Spleen (tissue), 11 donors: ENCODE results near the gene ENTPD5. TPM values are rescaled to one million over a fixed set of nuclear protein-coding genes. Genes with fewer than 3 reads are reported as not detected.

Experiments used
- DNase-seq: peaks from one replicate; pipeline ENCODE4 v3.0.0-alpha.2; 2020
- H3K27ac ChIP-seq, 8 donors: fragments of 200-600 bp; sonication (generic) in 7 of 8; 1 replicate in 4 of 8; 2 replicates in 4 of 8; pipeline versions ENCODE4 v1.5.0 to v1.8.0; 2016 to 2021; ENCODE audit warnings: inconsistent platforms in 4 of 8, mild to moderate bottlenecking in 4 of 8, moderate library complexity in 1 of 8
- H3K27me3 ChIP-seq, 7 donors: fragments of 200-600 bp; sonication (generic) in 6 of 7; replicated peaks in 1 of 7; 1 replicate in 4 of 7; 2 replicates in 3 of 7; pipeline versions ENCODE4 v1.5.0 to v1.8.0; 2016 to 2021; ENCODE audit warnings: inconsistent platforms in 3 of 7, mild to moderate bottlenecking in 1 of 7
- H3K36me3 ChIP-seq, 6 donors: fragments of 200-600 bp; sonication (generic) in 5 of 6; 1 replicate in 4 of 6; 2 replicates in 2 of 6; pipeline versions ENCODE4 v1.5.0 to v1.8.0; 2016 to 2021; ENCODE audit warnings: inconsistent platforms in 2 of 6
- H3K4me1 ChIP-seq, 6 donors: fragments of 200-600 bp; sonication (generic) in 5 of 6; 1 replicate in 3 of 6; 2 replicates in 3 of 6; pipeline versions ENCODE4 v1.5.0 to v1.8.0; 2016 to 2021; ENCODE audit warnings: inconsistent platforms in 3 of 6
- H3K4me3 ChIP-seq, 8 donors: fragments of 200-600 bp; sonication (generic) in 7 of 8; 1 replicate in 4 of 8; 2 replicates in 4 of 8; pipeline versions ENCODE4 v1.5.0 to v1.8.0; 2016 to 2021; ENCODE audit warnings: inconsistent platforms in 4 of 8, mild to moderate bottlenecking in 4 of 8, moderate library complexity in 2 of 8
- H3K9me3 ChIP-seq, 8 donors: fragments of 200-600 bp; sonication (generic) in 7 of 8; 1 replicate in 4 of 8; 2 replicates in 4 of 8; pipeline versions ENCODE4 v1.5.0 to v1.8.0; 2016 to 2021; ENCODE audit warnings: inconsistent platforms in 4 of 8
- POLR2A ChIP-seq, 3 donors: fragments of 450-650 bp; IDR thresholded peaks; one replicate each; pipeline ENCODE4 v1.5.1; 2017; ENCODE audit warnings: antibody characterized with exemption in 3 of 3, mild to moderate bottlenecking in 1 of 3
- POLR2AphosphoS5 ChIP-seq, 3 donors: sonication (generic); formaldehyde crosslinking; IDR thresholded peaks; one replicate each; pipeline ENCODE4 v1.5.1; 2017; ENCODE audit warnings: antibody characterized with exemption in 3 of 3
- WGBS, 5 donors: extraction: QIAGEN DNeasy Blood & Tissue Kit in 3 of 5; methylation state at CpG; one replicate each; pipeline versions ENCODE4 v1.1.5 to v1.1.7; 2013 to 2018; 5-methylcytosine and 5-hydroxymethylcytosine counted together
- intact Hi-C: fragments of 100-400 bp; cut with DNase I; formaldehyde crosslinking; loops from one replicate; pipeline ENCODE4 v1.15.0; 2023; ENCODE audit warnings: low total_unique reads
- polyA plus RNA-seq, 3 donors: library from polyadenylated mRNA; stranded (reverse); fragments of 200-250 nt; gene quantifications; one replicate each; pipeline ENCODE4 v1.2.1, GENCODE V29; 2013
- total RNA-seq, 7 donors: library from RNA; depleted of rRNA in 3 of 7; stranded (reverse); fragments of >200 nt in 3 of 7; fragmentation: NEBNext Ultra II Directional in 4 of 7; extraction: Animal tissue kit (Norgen Biotek cat#: 25700) in 4 of 7; gene quantifications; one replicate each; pipeline versions ENCODE4 v1.1.0 to v1.2.1, GENCODE V29; 2016 to 2021
- TF ChIP-seq, protein P1 (sequence below), 11 experiments: fragments of 200-600 bp in 7 of 11; fragments of 450-650 bp in 4 of 11; sonication (generic) in 4 of 11; IDR thresholded peaks in 8 of 11; conservative IDR thresholded peaks in 3 of 11; 1 replicate in 7 of 11; 2 replicates in 4 of 11; pipeline versions ENCODE4 v1.4.0 to v1.8.0; 2016 to 2021; ENCODE audit warnings: antibody characterized with exemption in 11 of 11, inconsistent platforms in 4 of 11, mild to moderate bottlenecking in 1 of 11
- donor health status: healthy with polysubstance abuse.
- donor health status: DM: no; HTN: no; CAD: no; lungs with moderate emphysema.
- donor health status: DM: no; HTN: no; CAD: no.
- donor health status: Bipolar disorder and iron deficiency.
- donor health status: healthy.
- donor health status: DM: no; HTN: no; CAD: no.
- donor health status: DM: yes; HTN: yes; CAD: no.

Gene ENTPD5
- total and polyA plus RNA-seq, 10 donors: 2.9 to 13.9 (median 7.6) TPM

DNA sequence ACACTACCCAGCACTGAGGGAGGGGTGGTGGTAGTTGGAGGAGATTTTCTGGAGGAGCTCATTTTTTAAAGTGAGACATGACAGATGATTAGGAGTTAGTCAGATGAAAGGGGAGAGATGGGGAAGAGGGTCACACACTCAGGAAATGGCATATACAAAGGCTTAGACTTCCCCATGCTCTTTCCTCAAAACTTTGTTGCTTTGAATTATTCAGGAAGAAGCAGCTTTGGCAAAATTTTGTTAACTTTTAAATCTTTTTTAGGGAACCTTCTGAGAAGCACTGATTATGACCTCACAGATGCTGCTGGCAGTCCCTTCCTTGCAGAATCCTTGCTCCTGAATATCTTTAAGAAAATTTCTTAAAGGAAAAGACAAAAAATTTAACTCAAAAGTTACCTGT lies 45.3 kb upstream of the ENTPD5 start:
- H3K4me3 ChIP-seq: no peak overlapping the region
- H3K4me1 ChIP-seq: no peaks in the 10 kb centered on the region
- H3K9me3 ChIP-seq: no peaks in the 10 kb centered on the region
- TF ChIP-seq, protein P1, sequence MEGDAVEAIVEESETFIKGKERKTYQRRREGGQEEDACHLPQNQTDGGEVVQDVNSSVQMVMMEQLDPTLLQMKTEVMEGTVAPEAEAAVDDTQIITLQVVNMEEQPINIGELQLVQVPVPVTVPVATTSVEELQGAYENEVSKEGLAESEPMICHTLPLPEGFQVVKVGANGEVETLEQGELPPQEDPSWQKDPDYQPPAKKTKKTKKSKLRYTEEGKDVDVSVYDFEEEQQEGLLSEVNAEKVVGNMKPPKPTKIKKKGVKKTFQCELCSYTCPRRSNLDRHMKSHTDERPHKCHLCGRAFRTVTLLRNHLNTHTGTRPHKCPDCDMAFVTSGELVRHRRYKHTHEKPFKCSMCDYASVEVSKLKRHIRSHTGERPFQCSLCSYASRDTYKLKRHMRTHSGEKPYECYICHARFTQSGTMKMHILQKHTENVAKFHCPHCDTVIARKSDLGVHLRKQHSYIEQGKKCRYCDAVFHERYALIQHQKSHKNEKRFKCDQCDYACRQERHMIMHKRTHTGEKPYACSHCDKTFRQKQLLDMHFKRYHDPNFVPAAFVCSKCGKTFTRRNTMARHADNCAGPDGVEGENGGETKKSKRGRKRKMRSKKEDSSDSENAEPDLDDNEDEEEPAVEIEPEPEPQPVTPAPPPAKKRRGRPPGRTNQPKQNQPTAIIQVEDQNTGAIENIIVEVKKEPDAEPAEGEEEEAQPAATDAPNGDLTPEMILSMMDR (IDR thresholded peaks at IDR 0.05 in 8 of 11, conservative IDR thresholded peaks at IDR 0.05 in 3 of 11): no peak
- no peak for TF ChIP-seq POLR2A (IDR thresholded peaks at IDR 0.05)
- no peak for TF ChIP-seq POLR2AphosphoS5 (IDR thresholded peaks at IDR 0.05)
- intact Hi-C loops: no loop called here
- no peak overlapping the region for H3K27ac ChIP-seq
- no peaks in the 10 kb centered on the region for H3K27me3 ChIP-seq
- peaks cover 0 to 99% (median 51%) of the 10 kb centered on the region in 6 donors for H3K36me3 ChIP-seq
- no peak for DNase-seq

- Histone ChIP-seq H3K27me3 (no peaks in the 10 kb centered on the region), H3K4me1 (no peaks in the 10 kb centered on the region), H3K9me3 (no peaks in the 10 kb centered on the region), H3K27ac (no peak overlapping the region), H3K36me3 (peaks cover 0 to 99% (median 56%) of the 10 kb centered on the region in 6 donors), H3K4me3 (no peak overlapping the region)
- intact Hi-C loops: no loop called here
- no peak for TF ChIP-seq POLR2AphosphoS5 (IDR thresholded peaks at IDR 0.05)
- TF ChIP-seq, protein P1 (IDR thresholded peaks at IDR 0.05 in 8 of 11, conservative IDR thresholded peaks at IDR 0.05 in 3 of 11): no peak
- TF ChIP-seq POLR2A (IDR thresholded peaks at IDR 0.05): no peak
- 80 to 92% (median 86%) methylated on average over 2 of the region's 2 CpGs for WGBS, 5 donors
- no peak for DNase-seq
Measured at GRCh38 chr14:74062809-74063150, 43.7 kb upstream of the ENTPD5 start.

GRCh38 chr14:74049876-74050495 lies 30.9 kb upstream of the ENTPD5 start:
- intact Hi-C loops: no loop called here
- no peaks in the 10 kb centered on the region for H3K27me3 ChIP-seq
- WGBS, 5 donors: 37 to 51% (median 49%) methylated on average over 3 of the region's 3 CpGs

GRCh38 chr14:74048281-74048680 lies 29.2 kb upstream of the ENTPD5 start:
- intact Hi-C loops: no loop called here
- H3K9me3 ChIP-seq: no peaks in the 10 kb centered on the region
- no peaks in the 10 kb centered on the region for H3K27me3 ChIP-seq
- H3K4me1 ChIP-seq: peaks cover 0 to 7% (median 0%) of the 10 kb centered on the region in 6 donors
- H3K27ac ChIP-seq: no peak overlapping the region
- 53 to 61% (median 58%) methylated on average over 3 of the region's 3 CpGs for WGBS, 5 donors
- DNase-seq: no peak
- H3K4me3 ChIP-seq: no peak overlapping the region
- no peaks in the 10 kb centered on the region for H3K36me3 ChIP-seq
- no peak for TF ChIP-seq POLR2AphosphoS5 (IDR thresholded peaks at IDR 0.05)
- TF ChIP-seq POLR2A (IDR thresholded peaks at IDR 0.05): no peak
- TF ChIP-seq, protein P1 (IDR thresholded peaks at IDR 0.05 in 8 of 11, conservative IDR thresholded peaks at IDR 0.05 in 3 of 11): no peak

More at GRCh38 chr14:74049876-74050495, 30.9 kb upstream of the ENTPD5 start:
- Histone ChIP-seq H3K4me1 (peaks cover 0 to 7% (median 0%) of the 10 kb centered on the region in 6 donors), H3K4me3 (no peak overlapping the region), H3K36me3 (no peaks in the 10 kb centered on the region), H3K9me3 (no peaks in the 10 kb centered on the region), H3K27ac (no peak overlapping the region)
- no peak for DNase-seq
- TF ChIP-seq, protein P1 (IDR thresholded peaks at IDR 0.05 in 8 of 11, conservative IDR thresholded peaks at IDR 0.05 in 3 of 11): no peak
- TF ChIP-seq POLR2AphosphoS5 (IDR thresholded peaks at IDR 0.05) (no peak), POLR2A (IDR thresholded peaks at IDR 0.05) (no peak)
